Fibroblast of villous mesenchyme (primary cell): ENCODE results near the gene AJUBA. TPM values are rescaled to one million over a fixed set of nuclear protein-coding genes. Genes with fewer than 3 reads are reported as not detected.
"Not testable (repeated sequence)": the region's sequence is repeated elsewhere in the genome, so short reads cannot be mapped to it uniquely, and the experiment has no call there.

Source experiments
- DNase-seq: peaks from one replicate; pipeline ENCODE4 v3.0.0-alpha.2; 2010; ENCODE audit warnings: low read depth
- H3K4me3 ChIP-seq: 2 replicates; pipeline ENCODE4 v1.5.1; 2011; ENCODE audit warnings: low read depth, mild to moderate bottlenecking, low read length
- total RNA-seq: library from RNA; depleted of rRNA; stranded (reverse); fragments of >200 nt; gene quantifications from 2 replicates; pipeline ENCODE4 v1.2.3, GENCODE V29; 2012
- TF ChIP-seq, protein P1 (sequence below): IDR thresholded peaks from 2 replicates; pipeline ENCODE4 v1.5.1; 2012; ENCODE audit warnings: low read depth, mild to moderate bottlenecking, low read length; ENCODE audit not compliant: insufficient read depth

AJUBA gene
- total RNA-seq, 1 donor, result 131 TPM

DNA sequence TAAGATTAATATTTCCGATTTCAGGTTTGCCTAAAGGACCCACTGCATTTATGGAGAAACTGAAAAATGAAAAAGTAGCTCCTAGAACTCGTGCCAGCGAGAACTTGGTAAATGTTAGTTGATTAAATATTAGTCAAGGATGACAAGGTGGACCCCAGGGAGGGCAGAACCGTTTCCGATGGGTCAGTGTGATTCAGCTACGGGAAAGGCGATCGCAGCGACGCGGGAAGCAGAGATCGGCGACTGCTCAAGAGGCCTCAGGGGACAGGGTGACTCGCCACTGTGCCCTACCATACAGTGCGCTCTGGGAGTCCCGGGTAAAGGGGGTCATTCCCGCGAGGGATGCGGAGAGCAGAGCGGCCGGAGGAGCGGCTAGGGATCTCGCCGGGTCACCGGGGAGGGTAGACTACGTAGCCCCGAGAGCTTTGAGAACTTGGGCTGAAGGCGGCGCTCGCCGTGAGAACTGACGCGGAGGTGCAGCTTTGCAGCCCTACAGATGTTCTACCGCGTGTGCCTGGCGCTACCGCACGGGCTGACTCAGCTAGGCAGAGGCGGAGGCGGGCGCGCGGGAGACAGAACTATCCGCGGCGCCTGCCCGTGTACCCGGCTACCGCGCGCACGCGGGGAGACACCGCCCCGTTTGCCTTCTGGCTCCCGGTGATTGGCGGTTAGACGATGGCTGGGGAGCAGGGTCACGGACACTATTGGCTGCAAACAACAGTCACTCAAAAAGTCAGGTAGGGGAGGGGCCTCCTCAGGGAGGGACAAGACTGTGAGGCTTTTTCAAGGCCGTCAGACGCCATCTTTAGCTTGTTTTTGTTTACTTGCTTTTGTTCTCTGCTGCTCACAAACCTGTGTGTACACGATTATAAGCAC is 24.4 kb upstream of the AJUBA start:
- peak; percentile 98 for DNase-seq
- TF ChIP-seq, protein P1, sequence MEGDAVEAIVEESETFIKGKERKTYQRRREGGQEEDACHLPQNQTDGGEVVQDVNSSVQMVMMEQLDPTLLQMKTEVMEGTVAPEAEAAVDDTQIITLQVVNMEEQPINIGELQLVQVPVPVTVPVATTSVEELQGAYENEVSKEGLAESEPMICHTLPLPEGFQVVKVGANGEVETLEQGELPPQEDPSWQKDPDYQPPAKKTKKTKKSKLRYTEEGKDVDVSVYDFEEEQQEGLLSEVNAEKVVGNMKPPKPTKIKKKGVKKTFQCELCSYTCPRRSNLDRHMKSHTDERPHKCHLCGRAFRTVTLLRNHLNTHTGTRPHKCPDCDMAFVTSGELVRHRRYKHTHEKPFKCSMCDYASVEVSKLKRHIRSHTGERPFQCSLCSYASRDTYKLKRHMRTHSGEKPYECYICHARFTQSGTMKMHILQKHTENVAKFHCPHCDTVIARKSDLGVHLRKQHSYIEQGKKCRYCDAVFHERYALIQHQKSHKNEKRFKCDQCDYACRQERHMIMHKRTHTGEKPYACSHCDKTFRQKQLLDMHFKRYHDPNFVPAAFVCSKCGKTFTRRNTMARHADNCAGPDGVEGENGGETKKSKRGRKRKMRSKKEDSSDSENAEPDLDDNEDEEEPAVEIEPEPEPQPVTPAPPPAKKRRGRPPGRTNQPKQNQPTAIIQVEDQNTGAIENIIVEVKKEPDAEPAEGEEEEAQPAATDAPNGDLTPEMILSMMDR, result no peak
- peak overlapping the region; percentile 74 for H3K4me3 ChIP-seq

DNA sequence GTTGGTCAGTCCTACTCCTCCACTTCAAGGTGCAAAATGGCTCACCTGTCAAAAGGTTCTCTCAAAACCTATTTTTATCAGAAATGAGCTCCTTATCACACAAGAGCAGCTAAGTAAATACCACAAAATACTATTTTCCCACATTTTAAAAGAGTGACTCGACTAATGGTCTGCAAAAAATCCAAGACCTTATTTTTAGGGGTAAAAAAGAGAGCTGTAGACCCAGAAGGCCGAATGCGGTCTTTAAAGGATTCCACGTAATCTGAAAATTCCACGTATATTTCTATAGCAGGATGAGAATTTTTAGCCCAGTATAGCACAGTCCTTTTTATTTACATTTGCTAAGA is 23.8 kb upstream of the AJUBA start:
- peak overlapping the region; percentile 74 for H3K4me3 ChIP-seq
- TF ChIP-seq, protein P1, result no peak
- DNase-seq, result no peak

DNA sequence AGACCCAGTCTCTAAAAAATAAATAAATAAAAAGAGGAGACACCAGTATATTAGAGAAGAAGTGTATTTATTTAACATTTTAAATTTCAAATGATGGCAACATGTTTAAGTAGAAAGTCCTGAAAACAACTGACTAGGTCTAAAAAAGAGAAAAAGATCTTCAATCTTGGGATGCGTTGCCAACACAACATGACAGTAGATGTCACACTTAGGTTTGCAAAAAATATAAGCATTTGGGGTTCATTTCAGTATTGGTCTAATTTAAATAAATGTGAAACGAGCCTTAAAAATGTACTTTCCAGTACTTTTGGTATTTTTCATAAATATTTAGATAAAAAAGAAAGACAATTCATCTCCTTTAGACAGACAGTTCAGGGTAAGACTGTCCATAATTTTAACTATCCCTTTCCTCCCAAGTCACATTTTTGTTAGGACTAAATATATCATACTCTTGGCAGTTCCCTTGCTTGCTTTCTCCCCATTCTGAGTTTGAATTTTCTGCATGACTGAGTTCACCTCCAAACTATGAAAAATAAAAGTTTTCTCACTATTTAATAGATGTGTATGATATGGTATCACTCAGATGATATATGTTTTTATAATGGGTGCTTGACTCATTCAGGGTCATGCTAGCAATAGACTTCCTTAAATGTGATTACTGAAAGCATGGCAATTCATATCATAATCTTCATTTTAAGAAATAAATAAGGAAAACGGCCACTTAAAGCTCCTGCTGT is 23.3 kb upstream of the AJUBA start:
- DNase-seq, result no peak
- no peak overlapping the region for H3K4me3 ChIP-seq
- TF ChIP-seq, protein P1, result no peak

DNA sequence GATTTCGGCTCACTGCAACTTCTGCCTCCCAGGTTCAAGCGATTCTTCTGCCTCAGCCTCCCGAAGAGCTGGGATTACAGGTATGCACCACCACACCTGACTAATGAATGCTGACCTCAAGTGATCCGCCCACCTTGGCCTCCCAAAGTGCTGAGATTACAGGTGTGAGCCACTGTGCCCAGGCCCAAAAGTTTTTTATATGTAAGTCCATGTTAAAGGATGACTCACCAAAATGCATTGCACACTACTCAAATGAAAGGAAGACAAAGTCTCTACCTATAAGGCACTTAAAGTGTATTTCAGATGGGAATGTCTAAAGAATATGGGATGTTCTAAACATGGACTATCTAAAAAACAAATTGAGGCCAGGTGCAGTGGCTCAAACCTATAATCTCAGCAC is 21.9 kb upstream of the AJUBA start:
- DNase-seq, H3K4me3 ChIP-seq: not testable (repeated sequence)

DNA sequence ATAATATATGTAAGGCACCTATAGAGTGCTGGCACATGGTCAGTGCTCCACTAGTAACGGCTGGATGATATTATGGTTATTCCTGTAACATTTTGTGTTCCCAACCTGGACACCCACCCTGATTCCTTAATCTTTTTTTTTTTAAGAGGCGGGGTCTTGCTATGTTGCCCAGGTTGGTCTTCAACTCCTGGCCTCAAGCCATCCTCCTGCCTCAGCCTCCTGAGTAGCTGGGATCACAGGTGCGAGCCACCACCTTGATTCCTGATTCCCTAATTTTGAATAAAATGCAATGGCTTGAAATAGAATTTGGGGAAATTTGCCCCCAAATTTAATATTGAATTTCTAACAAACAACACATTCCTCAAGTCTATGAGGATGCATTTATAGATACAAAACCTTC is 20.2 kb upstream of the AJUBA start:
- no peak for DNase-seq

DNA sequence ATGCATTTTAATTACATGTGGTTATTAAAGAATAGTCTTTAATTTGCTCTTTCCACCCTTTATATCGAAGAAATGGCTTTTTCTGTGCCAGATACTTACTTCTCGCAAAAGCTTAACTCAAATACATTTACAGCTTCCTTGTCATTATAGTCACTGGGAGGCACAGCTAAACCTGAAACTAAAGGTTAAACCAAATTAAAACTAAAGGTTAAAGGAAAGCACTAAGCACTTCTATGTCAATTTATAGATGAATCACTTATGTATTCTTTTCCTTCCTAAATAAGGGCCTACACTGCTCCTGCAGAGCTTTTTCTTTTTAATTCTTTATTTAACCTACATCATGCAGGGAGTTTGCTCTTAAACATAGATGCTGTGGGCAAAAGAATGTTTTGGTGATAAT is 18.5 kb upstream of the AJUBA start:
- no peak for DNase-seq
- H3K4me3 ChIP-seq, result no peak overlapping the region
- TF ChIP-seq, protein P1, result no peak

More for the DNA sequence above, 20.2 kb upstream of the AJUBA start:
- H3K4me3 ChIP-seq, result no peak overlapping the region
- TF ChIP-seq, protein P1, result no peak

DNA sequence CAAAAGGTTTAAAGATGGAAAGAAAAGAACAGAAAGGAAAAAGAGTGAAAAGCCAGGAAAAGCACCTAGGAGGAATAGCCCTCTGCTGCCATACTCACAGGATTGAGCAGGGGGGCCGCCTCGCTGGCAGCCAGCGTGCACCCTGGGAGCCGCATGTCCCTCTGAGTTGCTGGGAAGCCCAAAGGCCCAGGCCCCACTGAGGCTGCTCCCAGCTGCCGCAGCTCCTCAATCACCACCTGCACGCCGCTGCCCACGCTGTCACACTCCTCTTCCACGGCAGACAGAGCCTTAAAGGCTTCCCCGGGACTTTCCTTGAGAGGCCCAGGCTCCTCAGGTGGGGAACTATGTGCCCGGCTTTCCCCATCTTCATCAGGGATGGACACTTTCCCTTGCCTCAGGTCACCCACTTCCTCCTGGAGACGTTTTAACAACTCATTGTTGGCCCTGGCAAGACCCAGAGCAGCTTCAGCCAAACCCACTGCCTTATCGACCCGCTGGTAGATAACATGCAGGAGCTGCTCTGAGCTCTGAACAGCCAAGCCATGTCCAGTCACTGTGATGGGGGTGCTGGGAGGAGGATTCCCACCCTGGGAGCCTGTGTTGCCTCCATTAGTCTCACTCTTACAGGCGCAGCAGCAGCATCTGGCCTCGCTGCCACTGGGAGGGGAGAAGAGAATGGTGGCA is 16.1 kb upstream of the AJUBA start:
- TF ChIP-seq, protein P1, result no peak
- no peak for DNase-seq
- H3K4me3 ChIP-seq, result no peak overlapping the region
